Naive thymus-derived CD4-positive, alpha-beta T cell (primary cell): ENCODE results near the gene CALD1. TPM values are rescaled to one million over a fixed set of nuclear protein-coding genes. Genes with fewer than 3 reads are reported as not detected.

ENCODE experiments used
- ATAC-seq: fragments of 150-1000 bp; cut with Tn5 transposase; 2 replicates; pipeline ENCODE4 v1.10.0; 2021; ENCODE audit warnings: mild to moderate bottlenecking, moderate library complexity
- CTCF ChIA-PET: fragments of 350-600 bp; sonication (Branson Sonifier 250); formaldehyde crosslinking; loops from one replicate; lab custom pipeline; 2021; ENCODE audit warnings: antibody characterized with exemption; lab: Charles Lee
- POLR2A ChIA-PET: fragments of 350-600 bp; sonication (Branson Sonifier 250); formaldehyde crosslinking; loops from one replicate; lab custom pipeline; 2021; ENCODE audit warnings: antibody characterized with exemption, inconsistent platforms; lab: Charles Lee
- DNase-seq, 9 donors: peaks; one replicate each; pipeline versions ENCODE4 v3.0.0 to v3.0.0-alpha.2; 2020 to 2022; ENCODE audit warnings: mixed read lengths in 1 of 9
- H3K27ac ChIP-seq: one replicate; pipeline ENCODE4 v1.7.0; 2013; ENCODE audit warnings: mild to moderate bottlenecking, low read depth, low read length, moderate library complexity
- H3K27me3 ChIP-seq, 2 donors: one replicate each; pipeline ENCODE4 v1.7.0; 2013; ENCODE audit warnings: low read length in 2 of 2, mild to moderate bottlenecking in 2 of 2, moderate library complexity in 2 of 2; ENCODE audit not compliant: control insufficient read depth in 2 of 2, insufficient read depth in 2 of 2
- H3K36me3 ChIP-seq, 3 experiments: 1 replicate in 2 of 3; 2 replicates in 1 of 3; pipeline ENCODE4 v1.7.0; 2013; ENCODE audit warnings: low read length in 3 of 3, mild to moderate bottlenecking in 3 of 3, moderate library complexity in 1 of 3; ENCODE audit not compliant: insufficient read depth in 3 of 3, control insufficient read depth in 2 of 3
- H3K4me1 ChIP-seq, 2 donors: one replicate each; pipeline ENCODE4 v1.7.0; 2013; ENCODE audit warnings: low read length in 2 of 2, mild to moderate bottlenecking in 2 of 2, moderate library complexity in 1 of 2; ENCODE audit not compliant: control insufficient read depth in 2 of 2, insufficient read depth in 2 of 2
- H3K4me3 ChIP-seq: 2 replicates; pipeline ENCODE4 v1.7.0; 2013; ENCODE audit warnings: mild to moderate bottlenecking, low read length
- H3K9me3 ChIP-seq, 3 experiments: 1 replicate in 2 of 3; 2 replicates in 1 of 3; pipeline ENCODE4 v1.7.0; 2013; ENCODE audit warnings: low read length in 3 of 3; ENCODE audit not compliant: control insufficient read depth in 2 of 3
- H3K27ac Mint-ChIP-seq, 9 donors: one replicate each; pipeline ENCODE4 v1.8.0; 2020 to 2022; ENCODE audit warnings: mixed read lengths in 9 of 9, mild to moderate bottlenecking in 8 of 9, moderate library complexity in 5 of 9, inconsistent platforms in 2 of 9
- H3K27me3 Mint-ChIP-seq, 5 donors: one replicate each; pipeline ENCODE4 v1.8.0; 2021 to 2022; ENCODE audit warnings: mixed read lengths in 5 of 5, mild to moderate bottlenecking in 1 of 5
- H3K36me3 Mint-ChIP-seq, 5 donors: one replicate each; pipeline ENCODE4 v1.8.0; 2020 to 2022; ENCODE audit warnings: mixed read lengths in 5 of 5, mild to moderate bottlenecking in 3 of 5, inconsistent platforms in 1 of 5
- H3K4me1 Mint-ChIP-seq, 7 donors: one replicate each; pipeline ENCODE4 v1.8.0; 2020 to 2022; ENCODE audit warnings: mixed read lengths in 7 of 7, mild to moderate bottlenecking in 3 of 7, inconsistent platforms in 1 of 7
- H3K4me3 Mint-ChIP-seq, 10 donors: one replicate each; pipeline ENCODE4 v1.8.0; 2020 to 2022; ENCODE audit warnings: mild to moderate bottlenecking in 10 of 10, mixed read lengths in 10 of 10, moderate library complexity in 6 of 10, inconsistent platforms in 2 of 10
- H3K9me3 Mint-ChIP-seq, 11 donors: one replicate each; pipeline ENCODE4 v1.8.0; 2020 to 2022; ENCODE audit warnings: mixed read lengths in 11 of 11, mild to moderate bottlenecking in 4 of 11, inconsistent platforms in 1 of 11, moderate library complexity in 1 of 11
- intact Hi-C, 2 donors: fragments of 100-400 bp; cut with micrococcal nuclease; formaldehyde crosslinking; loops; one replicate each; pipeline ENCODE4 v1.15.1; 2023
- polyA plus RNA-seq, 2 donors: library from polyadenylated mRNA; unstranded; fragments of 300-500 nt; fragmentation: Illumina TruSeq; gene quantifications; one replicate each; pipeline ENCODE4 v1.2.3, GENCODE V29; 2021
- total RNA-seq, 6 experiments: library from RNA in 5 of 6; stranded (reverse) in 5 of 6; gene quantifications; 1 replicate in 5 of 6; 2 replicates in 1 of 6; pipeline ENCODE4 v1.2.3 and lab custom pipeline; 2021 to 2026

The CALD1 gene
- total and polyA plus RNA-seq, 7 experiments from 2014 or later, result 0.27 to 2.0 (median 0.37) TPM; not detected in 1

- Histone ChIP-seq H3K27me3 (no peaks in the 10 kb centered on the region), H3K36me3 (no peaks in the 10 kb centered on the region), H3K4me1 (no peaks in the 10 kb centered on the region), H3K4me3 (no peak overlapping the region), H3K9me3 (no peaks in the 10 kb centered on the region), H3K27ac (no peak overlapping the region)
- ATAC-seq (no peak), DNase-seq (no peak)
- intact Hi-C loops, result no loop called here
- ChIA-PET POLR2A (no interaction called here), CTCF (no interaction called here)
- Mint-ChIP-seq H3K27ac (no peak overlapping the region), H3K36me3 (peaks cover 0 to 50% (median 35%) of the 10 kb centered on the region in 5 donors), H3K4me3 (no peak overlapping the region), H3K27me3 (peaks cover 0 to 4% (median 0%) of the 10 kb centered on the region in 5 donors), H3K4me1 (no peaks in the 10 kb centered on the region), H3K9me3 (no peaks in the 10 kb centered on the region)
These were observed 35.4 kb downstream of the CALD1 start for GRCh38 chr7:134814730-134815364.

- Histone ChIP-seq H3K27ac (no peak overlapping the region), H3K9me3 (no peaks in the 10 kb centered on the region), H3K36me3 (no peaks in the 10 kb centered on the region), H3K4me3 (no peak overlapping the region), H3K27me3 (no peaks in the 10 kb centered on the region), H3K4me1 (no peaks in the 10 kb centered on the region)
- ChIA-PET POLR2A (no interaction called here), CTCF (no interaction called here)
- peaks cover 0 to 26% (median 12%) of the 10 kb centered on the region in 5 donors for H3K36me3 Mint-ChIP-seq
- intact Hi-C loops, result no loop called here
- no peaks in the 10 kb centered on the region for H3K4me1 Mint-ChIP-seq
- H3K27ac Mint-ChIP-seq, result no peak overlapping the region
- H3K27me3 Mint-ChIP-seq, result peaks cover 0 to 3% (median 0%) of the 10 kb centered on the region in 5 donors
- DNase-seq, result no peak
- ATAC-seq, result no peak
- H3K9me3 Mint-ChIP-seq, result peaks cover 0 to 2% (median 0%) of the 10 kb centered on the region in 11 donors
- H3K4me3 Mint-ChIP-seq, result no peak overlapping the region
These were observed 39.3 kb downstream of the CALD1 start for GRCh38 chr7:134818613-134819345.

GRCh38 chr7:134819401-134819800 lies 40.0 kb downstream of the CALD1 start:
- Mint-ChIP-seq H3K36me3 (peaks cover 0 to 22% (median 9%) of the 10 kb centered on the region in 5 donors), H3K27ac (no peak overlapping the region), H3K27me3 (peaks cover 0 to 2% (median 0%) of the 10 kb centered on the region in 5 donors), H3K4me1 (no peaks in the 10 kb centered on the region), H3K9me3 (peaks cover 0 to 2% (median 0%) of the 10 kb centered on the region in 11 donors), H3K4me3 (no peak overlapping the region)
- DNase-seq, result no peak
- CTCF ChIA-PET, result no interaction called here
- Histone ChIP-seq H3K4me3 (no peak overlapping the region), H3K36me3 (no peaks in the 10 kb centered on the region), H3K27ac (no peak overlapping the region), H3K9me3 (no peaks in the 10 kb centered on the region), H3K4me1 (no peaks in the 10 kb centered on the region), H3K27me3 (no peaks in the 10 kb centered on the region)
- intact Hi-C loops, result no loop called here
- no peak for ATAC-seq
- POLR2A ChIA-PET, result no interaction called here

GRCh38 chr7:134820295-134820694 lies 40.9 kb downstream of the CALD1 start:
- Mint-ChIP-seq H3K27ac (no peak overlapping the region), H3K4me3 (no peak overlapping the region), H3K4me1 (no peaks in the 10 kb centered on the region), H3K36me3 (peaks cover 0 to 20% (median 9%) of the 10 kb centered on the region in 5 donors), H3K27me3 (peaks cover 0 to 2% (median 0%) of the 10 kb centered on the region in 5 donors), H3K9me3 (peaks cover 0 to 3% (median 0%) of the 10 kb centered on the region in 11 donors)
- H3K4me1 ChIP-seq, result no peaks in the 10 kb centered on the region
- H3K27ac ChIP-seq, result no peak overlapping the region
- intact Hi-C loops, result loop anchor here in 1 of 2 donors (2.0 kb wide), 1 partner anchor 17 kb away; no protein-coding TSS in a partner anchor
- H3K36me3 ChIP-seq, result no peaks in the 10 kb centered on the region
- no peaks in the 10 kb centered on the region for H3K9me3 ChIP-seq
- no peaks in the 10 kb centered on the region for H3K27me3 ChIP-seq
- ChIA-PET POLR2A (no interaction called here), CTCF (no interaction called here)
- DNase-seq, result no peak
- ATAC-seq, result no peak
- H3K4me3 ChIP-seq, result no peak overlapping the region

GRCh38 chr7:134820778-134821177 lies 41.3 kb downstream of the CALD1 start:
- Histone ChIP-seq H3K9me3 (no peaks in the 10 kb centered on the region), H3K4me3 (no peak overlapping the region), H3K4me1 (no peaks in the 10 kb centered on the region), H3K27ac (no peak overlapping the region), H3K27me3 (no peaks in the 10 kb centered on the region), H3K36me3 (no peaks in the 10 kb centered on the region)
- Mint-ChIP-seq H3K9me3 (peaks cover 0 to 3% (median 0%) of the 10 kb centered on the region in 11 donors), H3K27me3 (peaks cover 0 to 2% (median 0%) of the 10 kb centered on the region in 5 donors), H3K4me3 (no peak overlapping the region), H3K36me3 (peaks cover 0 to 18% (median 9%) of the 10 kb centered on the region in 5 donors), H3K27ac (no peak overlapping the region), H3K4me1 (no peaks in the 10 kb centered on the region)
- DNase-seq, result no peak
- intact Hi-C loops, result loop anchor here in 1 of 2 donors (2.0 kb wide), 1 partner anchor 16 kb away; no protein-coding TSS in a partner anchor
- ChIA-PET POLR2A (no interaction called here), CTCF (no interaction called here)
- no peak for ATAC-seq

- ATAC-seq (no peak), DNase-seq (no peak)
- Histone ChIP-seq H3K9me3 (no peaks in the 10 kb centered on the region), H3K27ac (no peak overlapping the region), H3K27me3 (no peaks in the 10 kb centered on the region), H3K36me3 (no peaks in the 10 kb centered on the region), H3K4me1 (no peaks in the 10 kb centered on the region), H3K4me3 (no peak overlapping the region)
- H3K4me1 Mint-ChIP-seq, result no peaks in the 10 kb centered on the region
- intact Hi-C loops, result no loop called here
- POLR2A ChIA-PET, result interaction anchor here (0.6 kb wide), 1 partner anchor 29 kb away, joined by 4 read pairs; no protein-coding TSS in a partner anchor
- peaks cover 0 to 3% (median 0%) of the 10 kb centered on the region in 11 donors for H3K9me3 Mint-ChIP-seq
- CTCF ChIA-PET, result interaction anchor here (0.8 kb wide), 1 partner anchor 13 kb away, joined by 3 read pairs; no protein-coding TSS in a partner anchor
- H3K4me3 Mint-ChIP-seq, result no peak overlapping the region
- H3K36me3 Mint-ChIP-seq, result peaks cover 0 to 20% (median 8%) of the 10 kb centered on the region in 5 donors
- H3K27ac Mint-ChIP-seq, result no peak overlapping the region
- no peaks in the 10 kb centered on the region for H3K27me3 Mint-ChIP-seq
These were observed 44.0 kb downstream of the CALD1 start for GRCh38 chr7:134823400-134823799.
